Epithelial cell of proximal tubule (primary cell): ENCODE measurements around the gene CHEK1. TPM values are rescaled to one million over a fixed set of nuclear protein-coding genes. Genes with fewer than 3 reads are reported as not detected.

Experiments
- DNase-seq: peaks from one replicate; pipeline ENCODE4 v3.0.0-alpha.2; 2011; ENCODE audit warnings: low read depth
- H3K4me3 ChIP-seq: 2 replicates; pipeline ENCODE4 v1.5.1; 2011; ENCODE audit warnings: low read depth, mild to moderate bottlenecking, low read length
- total RNA-seq: library from RNA; depleted of rRNA; stranded (reverse); fragments of >200 nt; gene quantifications from 2 replicates; pipeline ENCODE4 v1.2.3, GENCODE V29; 2015
- TF ChIP-seq, protein P1 (sequence below): conservative IDR thresholded peaks from 2 replicates; pipeline ENCODE4 v1.5.1; 2012; ENCODE audit warnings: low read depth, mild to moderate bottlenecking, low read length

CHEK1 gene
- total RNA-seq, 1 donor from 2014 or later, result 43.2 TPM

DNA sequence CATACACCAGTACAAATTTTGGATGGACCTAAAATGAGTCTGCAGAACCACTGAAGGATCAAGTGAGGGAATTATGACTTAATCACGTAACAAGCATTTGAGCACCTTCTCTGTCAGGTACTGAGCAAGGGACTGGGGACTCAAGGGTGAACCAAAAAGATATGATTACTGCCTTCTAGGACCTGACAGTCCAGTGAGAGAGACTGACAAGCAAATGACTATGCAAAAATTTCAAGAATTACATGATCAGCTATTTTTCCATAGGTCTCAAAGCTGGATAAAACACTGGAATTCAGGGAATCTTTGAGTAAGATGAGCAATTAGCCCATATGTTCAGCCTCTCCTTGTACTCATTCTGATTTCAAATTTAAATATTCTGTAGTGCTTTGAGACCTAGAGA lies 37.5 kb upstream of the CHEK1 start:
- TF ChIP-seq, protein P1, sequence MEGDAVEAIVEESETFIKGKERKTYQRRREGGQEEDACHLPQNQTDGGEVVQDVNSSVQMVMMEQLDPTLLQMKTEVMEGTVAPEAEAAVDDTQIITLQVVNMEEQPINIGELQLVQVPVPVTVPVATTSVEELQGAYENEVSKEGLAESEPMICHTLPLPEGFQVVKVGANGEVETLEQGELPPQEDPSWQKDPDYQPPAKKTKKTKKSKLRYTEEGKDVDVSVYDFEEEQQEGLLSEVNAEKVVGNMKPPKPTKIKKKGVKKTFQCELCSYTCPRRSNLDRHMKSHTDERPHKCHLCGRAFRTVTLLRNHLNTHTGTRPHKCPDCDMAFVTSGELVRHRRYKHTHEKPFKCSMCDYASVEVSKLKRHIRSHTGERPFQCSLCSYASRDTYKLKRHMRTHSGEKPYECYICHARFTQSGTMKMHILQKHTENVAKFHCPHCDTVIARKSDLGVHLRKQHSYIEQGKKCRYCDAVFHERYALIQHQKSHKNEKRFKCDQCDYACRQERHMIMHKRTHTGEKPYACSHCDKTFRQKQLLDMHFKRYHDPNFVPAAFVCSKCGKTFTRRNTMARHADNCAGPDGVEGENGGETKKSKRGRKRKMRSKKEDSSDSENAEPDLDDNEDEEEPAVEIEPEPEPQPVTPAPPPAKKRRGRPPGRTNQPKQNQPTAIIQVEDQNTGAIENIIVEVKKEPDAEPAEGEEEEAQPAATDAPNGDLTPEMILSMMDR, result no peak
- no peak for DNase-seq

DNA sequence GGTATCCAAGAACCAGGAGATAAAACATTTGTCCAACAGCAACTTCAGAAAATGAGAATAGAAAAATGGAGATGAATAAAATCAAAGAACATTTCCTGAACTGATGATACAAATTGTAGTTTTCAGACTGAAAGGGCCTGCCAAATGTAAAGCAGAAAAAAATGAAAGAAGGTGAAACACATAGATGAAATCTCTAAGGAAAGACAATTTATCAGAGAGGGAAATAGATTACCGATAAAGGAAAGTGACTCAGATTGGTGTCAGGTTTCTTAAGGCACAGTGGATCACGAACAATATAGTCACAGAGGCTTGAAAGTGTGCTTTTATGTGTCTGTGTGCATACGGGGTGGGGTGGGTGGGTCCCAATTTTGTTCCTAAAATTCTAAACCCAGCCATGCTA lies 36.5 kb upstream of the CHEK1 start:
- no peak overlapping the region for H3K4me3 ChIP-seq
- TF ChIP-seq, protein P1, result no peak
- no peak for DNase-seq

More for the DNA sequence above, 37.5 kb upstream of the CHEK1 start:
- no peak overlapping the region for H3K4me3 ChIP-seq

DNA sequence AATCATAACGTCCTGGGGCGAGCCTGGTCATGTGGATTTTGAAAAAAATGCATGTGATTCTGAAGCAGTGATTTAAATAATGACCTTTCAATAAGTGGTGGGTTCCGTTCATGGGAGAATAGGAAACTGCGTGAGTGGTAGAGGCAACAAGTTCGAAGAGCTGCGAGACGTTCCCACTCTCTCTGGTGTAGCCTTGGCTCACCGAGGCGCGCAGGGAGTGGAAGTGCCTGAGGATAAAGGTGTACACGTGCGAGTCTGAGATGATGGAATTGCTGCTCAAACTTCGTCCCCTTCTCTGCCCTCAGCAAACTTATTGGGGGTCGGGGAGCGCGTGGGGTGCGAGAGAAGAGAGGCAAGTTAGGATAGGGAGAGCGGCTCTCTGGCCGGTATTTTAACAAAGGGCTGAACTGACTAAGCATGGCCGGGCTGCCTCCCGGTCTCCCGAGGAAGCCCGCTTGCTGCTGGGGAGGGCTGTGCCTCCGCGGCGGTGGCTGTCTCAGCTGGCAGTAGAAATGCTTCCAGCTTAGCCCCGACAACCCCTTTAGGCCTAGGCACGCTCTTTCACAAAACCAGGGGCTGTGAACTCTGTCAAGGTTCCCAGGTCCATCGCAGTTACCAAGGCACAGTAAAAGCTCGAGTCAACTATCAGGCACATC lies 33.2 kb upstream of the CHEK1 start:
- TF ChIP-seq, protein P1, result no peak
- no peak for DNase-seq
- peak overlapping the region; percentile 89 for H3K4me3 ChIP-seq

DNA sequence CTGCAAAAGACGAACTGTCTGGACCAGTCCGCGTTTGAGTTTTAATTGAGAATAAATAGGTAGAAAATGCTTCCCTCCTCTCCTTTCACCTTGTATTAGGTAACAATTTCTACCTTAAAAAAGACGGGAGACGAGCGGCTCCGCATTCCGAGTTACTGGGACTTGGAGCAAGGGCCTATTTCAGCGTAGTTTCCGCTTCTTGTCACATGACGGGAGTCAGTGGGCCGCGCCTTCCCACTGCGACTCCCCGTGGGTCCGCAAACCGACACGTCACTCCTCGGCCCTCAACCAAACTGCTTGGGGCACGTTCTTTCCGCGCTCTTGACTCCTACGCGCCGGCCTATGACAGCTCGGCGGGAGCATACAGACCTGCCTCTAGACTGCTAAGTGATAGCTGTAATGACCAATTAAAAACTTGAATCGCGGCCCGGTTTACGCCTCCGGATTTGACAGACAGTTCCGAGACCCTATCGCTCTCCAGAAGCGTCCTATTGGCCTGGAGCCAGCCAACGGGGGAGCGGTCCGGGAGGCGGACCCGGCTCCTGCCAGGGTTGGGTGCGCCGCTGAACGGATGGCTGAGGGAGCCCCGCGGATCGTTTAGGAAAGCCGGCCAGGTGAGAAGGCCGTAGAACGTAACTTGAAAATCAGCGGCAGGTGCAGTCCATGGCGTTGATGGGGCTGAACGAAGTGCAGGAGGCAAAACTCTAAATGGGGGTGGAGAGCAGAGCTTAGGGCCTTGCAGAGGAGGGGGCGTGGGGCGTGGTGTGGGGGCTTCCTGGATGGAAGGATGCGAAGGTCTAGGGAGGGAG lies 32.5 kb upstream of the CHEK1 start, which contains the start of gene STT3A:
TSS of gene STT3A (plus strand) at position 548 of the 809 bp plus-strand sequence. CDS start 3,064 bp downstream, outside the sequence.
- TF ChIP-seq, protein P1, result no peak

DNA sequence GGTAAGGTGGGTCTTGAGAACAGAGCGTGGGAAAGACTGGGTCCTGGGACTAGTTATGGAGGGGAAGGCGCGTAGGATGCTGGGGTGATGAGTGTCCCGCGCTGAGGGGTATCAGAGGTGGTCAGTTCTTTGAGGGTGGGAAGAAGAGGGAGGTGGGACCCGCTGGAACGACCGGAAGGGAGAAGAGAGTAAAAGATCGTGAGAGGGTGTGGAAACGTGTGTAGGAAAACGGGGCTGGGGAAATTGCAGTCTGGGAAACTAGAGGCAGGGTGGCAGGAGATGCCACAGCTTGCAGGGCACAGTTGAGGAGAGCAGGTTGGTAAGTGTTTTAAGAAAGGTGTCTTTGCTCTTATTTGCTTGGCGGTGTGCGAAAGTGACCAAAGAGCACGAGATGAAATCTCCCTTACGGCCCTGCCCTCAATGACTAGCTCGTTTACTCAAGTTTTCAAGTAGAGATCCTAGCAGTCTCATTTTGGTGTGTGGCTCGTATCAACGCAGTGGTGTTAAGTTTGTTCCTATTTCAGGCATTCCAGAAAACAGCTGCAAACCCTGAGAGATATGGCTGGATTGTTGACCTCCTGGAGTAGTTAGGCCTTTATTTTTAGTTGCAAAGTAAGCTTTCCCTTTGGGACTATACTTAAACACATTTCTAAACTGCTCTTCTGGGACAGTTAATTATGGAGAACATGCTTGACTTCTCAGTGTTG lies 31.7 kb upstream of the CHEK1 start:
- TF ChIP-seq, protein P1, result no peak
- peak overlapping the region; percentile 89 for H3K4me3 ChIP-seq
- no peak for DNase-seq

More for the DNA sequence above, 32.5 kb upstream of the CHEK1 start, which contains the start of gene STT3A:
- H3K4me3 ChIP-seq, result peak within 1 kb of the TSS; percentile 89
- peak; percentile 97 for DNase-seq

DNA sequence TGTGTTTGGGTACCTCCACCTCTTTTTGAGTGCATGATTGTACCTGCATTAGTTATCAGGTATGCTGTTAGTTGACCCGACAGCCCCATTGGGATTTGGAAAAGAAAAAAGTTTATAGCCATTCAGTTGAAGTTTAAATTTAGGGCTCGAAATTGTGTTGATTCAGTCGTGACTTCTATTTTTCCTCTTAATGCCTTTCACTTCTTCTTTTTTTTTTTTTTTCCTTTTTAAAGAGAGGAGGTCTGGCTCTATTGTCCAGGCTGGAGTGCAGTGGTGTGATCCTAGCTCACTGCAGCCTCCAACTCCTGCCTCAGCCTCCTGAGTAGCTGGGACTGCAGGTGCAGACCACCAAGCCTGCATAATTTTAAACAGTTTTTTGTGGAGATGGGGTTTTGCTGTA lies 30.0 kb upstream of the CHEK1 start:
- H3K4me3 ChIP-seq, result no peak overlapping the region
- TF ChIP-seq, protein P1, result no peak
- DNase-seq, result no peak
